Prostate gland (tissue), 2 donors: Measurements from ENCODE around the gene SMIM20. TPM values are rescaled to one million over a fixed set of nuclear protein-coding genes. Genes with fewer than 3 reads are reported as not detected.

Experiments used
- DNase-seq: peaks from one replicate; pipeline ENCODE4 v3.0.0-alpha.2; 2019; ENCODE audit warnings: low spot score
- H3K27ac ChIP-seq, 2 donors: fragments of 200-600 bp; sonication (generic); 2 replicates each; pipeline ENCODE4 v1.5.1; 2017 to 2019
- H3K27me3 ChIP-seq: fragments of 200-600 bp; sonication (generic); replicated peaks from 2 replicates; pipeline ENCODE4 v1.5.1; 2019; ENCODE audit not compliant: insufficient read depth
- H3K36me3 ChIP-seq, 2 donors: fragments of 200-600 bp; sonication (generic); 1 replicate in 1 of 2; 2 replicates in 1 of 2; pipeline versions ENCODE4 v1.5.1 to v1.8.1; 2017 to 2019
- H3K4me1 ChIP-seq: fragments of 200-600 bp; sonication (generic); replicated peaks from 2 replicates; pipeline ENCODE4 v1.5.1; 2019
- H3K4me3 ChIP-seq, 2 donors: fragments of 200-600 bp; sonication (generic); 2 replicates each; pipeline ENCODE4 v1.5.1; 2017 to 2019
- H3K9me3 ChIP-seq: fragments of 200-600 bp; sonication (generic); 2 replicates; pipeline ENCODE4 v1.5.1; 2017
- CTCF ChIP-seq, 4 experiments: fragments of 200-600 bp in 2 of 4; fragments of 450-650 bp in 2 of 4; sonication (generic) in 2 of 4; IDR thresholded peaks; 1 replicate in 3 of 4; 2 replicates in 1 of 4; pipeline ENCODE4 v1.5.1; 2016 to 2019; ENCODE audit warnings: antibody characterized with exemption in 4 of 4, mild to moderate bottlenecking in 2 of 4, moderate library complexity in 2 of 4
- POLR2A ChIP-seq: fragments of 450-650 bp; IDR thresholded peaks from one replicate; pipeline ENCODE4 v1.6.1; 2016; ENCODE audit warnings: antibody characterized with exemption, mild to moderate bottlenecking
- POLR2AphosphoS5 ChIP-seq: sonication (generic); formaldehyde crosslinking; IDR thresholded peaks from one replicate; pipeline ENCODE4 v1.6.1; 2017; ENCODE audit warnings: antibody characterized with exemption
- WGBS: methylation state at CpG from one replicate; pipeline ENCODE4 v1.1.5; 2018; 5-methylcytosine and 5-hydroxymethylcytosine counted together
- intact Hi-C: fragments of 100-400 bp; cut with DNase I; formaldehyde crosslinking; loops from one replicate; pipeline ENCODE4 v1.14.2; 2022
- total RNA-seq, 2 donors: library from RNA; depleted of rRNA; stranded (reverse); fragments of >200 nt; gene quantifications; one replicate each; pipeline ENCODE4 v1.1.0, GENCODE V29; 2016

The SMIM20 gene
- total RNA-seq, 2 donors from 2014 or later: 34.7 to 35.7 TPM

- Histone ChIP-seq H3K27me3 (no peaks in the 10 kb centered on the region), H3K4me1 (no peaks in the 10 kb centered on the region), H3K36me3 (no peaks in the 10 kb centered on the region), H3K9me3 (no peaks in the 10 kb centered on the region), H3K4me3 (no peak overlapping the region), H3K27ac (no peak overlapping the region)
- DNase-seq: no peak
- WGBS: 89% methylated on average over 4 of the region's 4 CpGs
- TF ChIP-seq POLR2A (no peak), CTCF (IDR thresholded peaks at IDR 0.05) (no peak), POLR2AphosphoS5 (no peak)
- intact Hi-C loops: no loop called here
Observed at GRCh38 chr4:25965629-25966028, 51.6 kb downstream of the SMIM20 start.

GRCh38 chr4:25966171-25966570, 52.2 kb downstream of the SMIM20 start:
- intact Hi-C loops: no loop called here

GRCh38 chr4:25969374-25970155, 55.5 kb downstream of the SMIM20 start:
- 77% methylated on average over 13 of the region's 13 CpGs for WGBS
- TF ChIP-seq POLR2AphosphoS5 (no peak), CTCF (IDR thresholded peaks at IDR 0.05) (no peak), POLR2A (no peak)
- H3K27me3 ChIP-seq: no peaks in the 10 kb centered on the region
- no peak for DNase-seq
- H3K9me3 ChIP-seq: no peaks in the 10 kb centered on the region
- H3K4me1 ChIP-seq: no peaks in the 10 kb centered on the region
- intact Hi-C loops: no loop called here
- H3K27ac ChIP-seq: no peak overlapping the region
- no peaks in the 10 kb centered on the region for H3K36me3 ChIP-seq
- no peak overlapping the region for H3K4me3 ChIP-seq

More at GRCh38 chr4:25966171-25966570, 52.2 kb downstream of the SMIM20 start:
- Histone ChIP-seq H3K9me3 (no peaks in the 10 kb centered on the region), H3K27me3 (no peaks in the 10 kb centered on the region), H3K27ac (no peak overlapping the region), H3K4me1 (no peaks in the 10 kb centered on the region), H3K4me3 (no peak overlapping the region), H3K36me3 (no peaks in the 10 kb centered on the region)
- no peak for DNase-seq
- WGBS: 79% methylated on average over 3 of the region's 3 CpGs
- TF ChIP-seq POLR2A: no peak
- no peak for TF ChIP-seq CTCF (IDR thresholded peaks at IDR 0.05)
- no peak for TF ChIP-seq POLR2AphosphoS5

GRCh38 chr4:25970226-25970675, 56.2 kb downstream of the SMIM20 start:
- H3K27me3 ChIP-seq: no peaks in the 10 kb centered on the region

More at GRCh38 chr4:25970226-25970675, 56.2 kb downstream of the SMIM20 start:
- H3K27ac ChIP-seq: no peak overlapping the region
- H3K4me1 ChIP-seq: no peaks in the 10 kb centered on the region
- no peak for DNase-seq
- TF ChIP-seq CTCF (IDR thresholded peaks at IDR 0.05) (no peak), POLR2A (no peak), POLR2AphosphoS5 (no peak)
- WGBS: 58% methylated on average over 7 of the region's 13 CpGs
- intact Hi-C loops: no loop called here
- no peaks in the 10 kb centered on the region for H3K36me3 ChIP-seq
- H3K9me3 ChIP-seq: no peaks in the 10 kb centered on the region
- H3K4me3 ChIP-seq: no peak overlapping the region
